ENCODE measurements around the gene HS1BP3.

HS1BP3 gene

GRCh38 chr2:20650393-20650876 lies 463 bp downstream of the HS1BP3 start:
- Histone ChIP-seq H3K27ac (peak overlapping the region; percentile 86 to 98 (median 95)), H3K4me3 (peak overlapping the region; percentile 65 to 95 (median 84))

DNA sequence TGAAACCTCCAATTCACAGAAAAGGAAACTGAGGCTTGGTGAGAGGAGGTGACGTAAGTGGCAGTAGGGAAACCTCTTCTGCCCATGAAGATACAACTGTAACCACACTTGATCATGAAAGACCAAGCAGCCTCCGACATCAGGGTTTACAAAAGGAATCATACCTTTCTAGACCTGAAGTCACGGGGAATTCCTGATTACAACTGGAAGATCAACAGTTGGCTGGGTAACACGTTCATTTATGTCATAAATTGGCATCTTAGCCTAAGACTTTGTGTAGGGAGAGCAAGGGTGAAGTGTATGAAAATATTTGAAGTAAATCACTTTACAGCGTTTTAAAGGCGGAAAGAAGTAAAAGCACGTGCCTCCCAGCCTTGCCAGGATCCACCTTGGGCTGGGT lies 922 bp downstream of the HS1BP3 start:
- Histone ChIP-seq H3K4me3 (peak overlapping the region; percentile 65 to 95 (median 84)), H3K27ac (peak overlapping the region in 16 of 21 experiments; percentile 86 to 98 (median 96))

DNA sequence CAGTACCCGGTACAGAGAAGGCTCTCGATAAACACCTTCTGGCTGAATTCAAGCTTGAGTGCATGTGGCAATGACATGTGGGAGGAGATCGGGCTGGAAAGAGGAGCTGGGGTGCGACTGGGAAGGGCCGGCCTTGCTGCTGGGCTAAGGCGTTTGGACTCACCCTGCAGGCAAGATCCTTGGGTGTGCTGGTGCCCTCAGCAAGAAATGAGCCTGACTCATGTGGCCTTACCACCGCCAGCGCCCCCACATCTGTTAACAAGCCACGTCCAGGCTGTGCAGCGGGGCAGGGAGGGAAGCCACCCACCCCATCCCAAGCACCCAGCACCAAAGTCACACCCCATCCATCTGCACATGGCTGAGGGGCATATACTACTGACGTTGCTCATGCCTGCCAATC lies 1.3 kb downstream of the HS1BP3 start:
- H3K4me3 ChIP-seq: no peak overlapping the region
- peak overlapping the region in 6 of 21 experiments; percentile 31 to 96 (median 95) for H3K27ac ChIP-seq

DNA sequence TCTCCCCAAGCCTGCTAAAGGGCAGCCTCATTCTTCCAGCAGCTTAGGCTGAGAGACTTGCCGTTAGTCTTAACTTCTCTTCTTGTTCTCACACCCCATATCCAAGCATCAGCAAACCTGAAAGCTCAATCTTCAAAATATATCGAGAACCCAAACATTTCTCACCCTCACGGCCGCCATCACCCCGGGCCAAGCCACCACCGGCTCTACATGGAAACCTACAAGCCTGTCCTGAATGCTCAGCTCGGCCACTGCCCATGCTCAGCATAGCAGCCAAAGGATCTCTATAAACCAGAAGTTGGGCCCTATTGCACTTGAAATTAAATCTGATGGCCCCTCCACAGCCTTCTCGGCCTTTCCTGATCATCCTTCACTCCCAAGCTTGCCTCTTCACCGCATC lies 2.1 kb downstream of the HS1BP3 start:
- H3K4me3 ChIP-seq: no peak overlapping the region
- H3K27ac ChIP-seq: no peak overlapping the region

GRCh38 chr2:20648206-20648605 lies 2.7 kb downstream of the HS1BP3 start:
- no peak overlapping the region for H3K4me3 ChIP-seq
- no peak overlapping the region for H3K27ac ChIP-seq

DNA sequence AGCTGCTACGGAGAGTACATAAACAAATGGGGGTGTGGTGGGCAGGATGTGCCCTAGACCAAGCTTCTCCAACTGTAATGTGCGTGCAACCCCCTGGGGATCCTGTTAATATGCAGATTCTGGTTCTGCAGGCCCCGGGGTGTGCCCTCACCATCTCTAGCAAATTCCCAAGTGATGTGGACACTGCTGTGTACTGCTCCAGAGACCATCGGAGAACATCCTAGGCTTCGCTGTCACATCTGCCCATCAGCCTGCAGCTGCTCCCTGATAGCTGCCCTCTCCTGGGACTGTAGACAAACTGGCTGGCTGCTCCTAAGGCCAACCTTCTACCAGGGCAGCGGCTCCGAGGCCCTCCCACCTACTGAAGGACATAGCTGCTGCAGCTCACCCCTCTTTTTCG lies 3.2 kb downstream of the HS1BP3 start:
- no peak overlapping the region for H3K27ac ChIP-seq
- H3K4me3 ChIP-seq: no peak overlapping the region

DNA sequence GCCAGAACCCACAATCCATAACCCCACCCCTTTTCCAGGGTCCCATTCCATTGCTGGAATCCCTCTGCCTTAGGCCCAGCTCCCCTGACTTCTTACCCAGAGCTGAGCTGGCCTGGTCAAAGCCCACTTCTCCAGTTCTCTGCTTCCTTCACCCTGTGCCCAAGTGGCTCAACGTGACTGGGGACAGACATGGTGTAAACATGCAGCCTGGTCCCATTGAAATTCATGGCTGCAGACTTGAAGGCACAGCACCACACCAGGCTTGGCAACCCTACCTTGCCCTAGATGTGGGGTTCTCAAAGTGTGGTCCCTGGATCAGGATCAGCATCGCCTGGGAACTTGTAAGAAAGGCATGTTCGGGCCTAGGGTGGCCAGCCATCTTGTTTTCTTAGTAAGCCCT lies 3.7 kb downstream of the HS1BP3 start:
- Histone ChIP-seq H3K4me3 (no peak overlapping the region), H3K27ac (no peak overlapping the region)

- no peak overlapping the region for H3K27ac ChIP-seq
- no peak overlapping the region for H3K4me3 ChIP-seq
Observed at GRCh38 chr2:20646446-20646845, 4.5 kb downstream of the HS1BP3 start.

DNA sequence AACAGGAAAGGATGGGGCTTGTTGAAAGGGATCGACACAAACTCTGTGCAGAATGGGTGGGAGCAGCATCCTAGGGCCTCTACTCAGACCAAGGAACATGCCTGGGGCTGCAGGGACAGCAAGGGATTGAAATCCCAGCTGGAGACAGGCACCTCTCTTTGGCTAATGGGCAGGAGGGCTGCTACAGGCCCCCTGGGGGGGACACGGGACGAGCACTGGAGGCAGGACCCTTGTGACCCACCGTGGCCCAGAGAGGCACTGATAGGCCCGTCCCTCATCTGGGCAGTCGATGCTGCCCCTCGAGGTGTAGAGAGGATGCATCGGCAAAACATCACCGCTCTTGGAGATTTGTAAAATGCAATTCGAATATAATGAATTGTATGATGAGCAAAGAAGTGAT lies 5.1 kb downstream of the HS1BP3 start:
- no peak overlapping the region for H3K4me3 ChIP-seq
- H3K27ac ChIP-seq: no peak overlapping the region

DNA sequence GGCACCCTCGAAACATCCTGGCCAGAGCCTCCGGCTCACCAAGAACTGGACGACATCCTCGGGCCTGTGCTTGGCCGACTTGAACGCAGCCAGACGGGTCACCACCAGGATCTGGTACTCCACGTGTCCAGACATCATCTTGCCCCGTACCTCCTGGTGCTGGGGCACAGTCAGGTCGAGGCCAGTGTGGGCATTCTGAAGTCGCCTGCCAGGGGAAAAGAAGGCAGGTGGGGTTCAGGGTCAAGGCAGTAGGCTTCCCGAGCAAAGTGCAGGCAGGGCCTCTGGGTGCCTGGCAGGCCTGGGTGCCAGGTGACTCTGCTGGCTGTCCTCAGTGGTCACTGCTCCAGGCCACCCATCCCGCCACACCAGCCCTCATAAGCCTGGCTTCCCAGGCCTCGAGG lies 5.6 kb downstream of the HS1BP3 start:
- Histone ChIP-seq H3K27ac (no peak overlapping the region), H3K4me3 (no peak overlapping the region)

GRCh38 chr2:20643826-20644225 lies 7.1 kb downstream of the HS1BP3 start:
- Histone ChIP-seq H3K4me3 (no peak overlapping the region), H3K27ac (no peak overlapping the region)

DNA sequence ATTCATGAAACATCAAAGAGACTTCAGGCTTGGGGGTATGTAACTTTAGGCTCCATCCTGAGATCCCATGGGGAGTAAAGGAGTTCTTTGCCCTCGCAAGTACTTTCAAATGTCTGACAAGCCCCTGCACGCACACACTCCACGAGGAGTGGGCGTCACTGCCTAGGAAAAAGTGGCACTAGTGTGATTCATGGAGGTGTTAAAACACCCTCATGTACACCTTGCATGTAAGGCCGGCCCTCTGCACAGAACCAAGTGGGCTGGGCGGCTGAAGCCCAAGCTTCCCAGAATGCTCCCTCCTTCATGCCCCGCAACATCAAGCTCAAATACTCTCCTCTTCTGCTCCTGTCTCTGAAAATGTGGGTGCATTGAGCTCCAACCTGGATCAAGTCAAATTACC lies 7.8 kb downstream of the HS1BP3 start:
- Histone ChIP-seq H3K4me3 (no peak overlapping the region), H3K27ac (no peak overlapping the region)

DNA sequence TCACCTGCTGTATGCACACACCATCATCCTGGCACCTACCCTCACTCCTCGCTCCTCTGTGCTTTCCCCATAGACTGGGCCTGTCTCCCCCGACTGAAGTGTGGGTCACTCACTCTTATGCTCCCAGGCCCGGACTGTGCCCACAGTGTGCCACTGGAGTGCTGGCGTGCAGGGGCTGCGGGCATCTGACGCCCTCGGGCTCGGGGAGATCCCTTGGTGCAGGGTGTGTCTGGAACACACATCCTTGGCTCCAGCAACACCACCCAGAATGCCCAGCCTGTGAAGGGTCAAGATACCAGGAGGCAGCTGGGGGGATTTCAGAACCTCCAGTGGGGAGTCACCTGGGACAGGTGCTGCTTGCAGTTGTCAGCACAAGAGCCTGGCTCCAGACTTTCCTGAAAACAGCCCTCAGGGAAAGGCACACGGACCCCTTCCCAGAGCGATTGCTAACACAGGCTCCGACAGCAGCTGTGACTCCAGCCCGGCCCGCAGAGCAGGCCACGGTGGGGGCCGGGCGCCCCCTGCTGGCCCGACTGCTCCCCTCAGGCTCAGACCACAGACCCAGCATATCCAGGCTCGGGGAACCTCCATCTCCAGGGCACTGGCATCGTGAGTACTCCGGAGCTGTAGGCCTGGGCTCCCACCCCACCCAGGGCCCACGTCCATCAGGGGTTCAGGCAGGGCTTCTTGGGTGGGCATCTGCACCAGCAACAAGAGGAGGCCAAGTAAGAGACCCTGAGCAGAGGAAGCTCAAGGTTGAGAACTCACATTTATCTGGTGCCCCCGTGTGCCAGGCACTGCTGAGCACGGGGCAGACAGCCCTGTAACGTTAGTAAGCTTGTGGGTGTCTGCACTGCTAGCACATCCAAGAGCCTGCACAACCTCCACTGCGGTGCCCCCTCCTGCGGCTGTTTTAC lies 8.6 kb downstream of the HS1BP3 start:
- H3K4me3 ChIP-seq: no peak overlapping the region
- H3K27ac ChIP-seq: peak overlapping the region in 2 of 21 experiments; percentile 21 to 60

DNA sequence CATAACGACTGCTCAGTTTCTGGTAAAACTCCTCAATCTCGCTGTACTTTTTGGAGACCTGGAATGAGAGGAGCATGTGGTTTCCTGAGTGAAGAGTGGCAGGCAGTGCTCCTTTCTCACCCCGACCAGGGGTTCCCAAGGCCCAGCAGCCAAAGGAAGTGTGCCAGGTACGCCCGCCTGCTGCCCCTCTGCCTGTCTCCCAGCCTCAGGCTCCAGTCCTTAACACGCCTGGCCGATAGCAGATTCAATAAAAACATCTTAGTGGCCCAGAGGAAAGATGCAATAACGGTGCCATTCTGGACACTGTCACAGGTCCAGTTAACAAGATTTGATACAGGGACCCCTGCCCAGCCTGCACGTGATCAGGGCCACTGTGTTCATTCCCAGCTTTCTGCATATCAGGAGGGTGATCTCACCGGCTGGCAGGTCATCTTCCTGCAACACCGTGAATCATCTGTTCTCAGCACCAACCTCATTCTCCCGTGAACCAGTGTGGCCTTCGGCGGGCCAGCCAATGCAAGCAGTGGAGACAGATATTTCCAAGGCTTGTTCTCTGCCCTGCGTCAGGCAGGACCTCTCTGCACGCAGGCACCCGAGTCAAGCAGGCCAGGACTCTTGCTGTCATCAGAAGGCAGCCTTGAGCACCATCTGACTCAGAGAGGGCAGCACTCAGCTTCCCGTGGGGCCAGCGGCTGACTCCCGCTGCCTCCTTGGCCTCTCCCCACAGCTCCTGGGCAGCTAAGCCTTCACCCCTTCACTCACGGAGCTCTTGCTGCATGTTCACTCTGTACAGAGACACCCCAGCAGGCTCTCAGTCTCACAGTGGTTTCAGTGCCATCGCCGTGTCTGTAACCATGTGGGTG lies 9.5 kb downstream of the HS1BP3 start:
- Histone ChIP-seq H3K27ac (peak overlapping the region in 2 of 21 experiments; percentile 12 to 38), H3K4me3 (no peak overlapping the region)

DNA sequence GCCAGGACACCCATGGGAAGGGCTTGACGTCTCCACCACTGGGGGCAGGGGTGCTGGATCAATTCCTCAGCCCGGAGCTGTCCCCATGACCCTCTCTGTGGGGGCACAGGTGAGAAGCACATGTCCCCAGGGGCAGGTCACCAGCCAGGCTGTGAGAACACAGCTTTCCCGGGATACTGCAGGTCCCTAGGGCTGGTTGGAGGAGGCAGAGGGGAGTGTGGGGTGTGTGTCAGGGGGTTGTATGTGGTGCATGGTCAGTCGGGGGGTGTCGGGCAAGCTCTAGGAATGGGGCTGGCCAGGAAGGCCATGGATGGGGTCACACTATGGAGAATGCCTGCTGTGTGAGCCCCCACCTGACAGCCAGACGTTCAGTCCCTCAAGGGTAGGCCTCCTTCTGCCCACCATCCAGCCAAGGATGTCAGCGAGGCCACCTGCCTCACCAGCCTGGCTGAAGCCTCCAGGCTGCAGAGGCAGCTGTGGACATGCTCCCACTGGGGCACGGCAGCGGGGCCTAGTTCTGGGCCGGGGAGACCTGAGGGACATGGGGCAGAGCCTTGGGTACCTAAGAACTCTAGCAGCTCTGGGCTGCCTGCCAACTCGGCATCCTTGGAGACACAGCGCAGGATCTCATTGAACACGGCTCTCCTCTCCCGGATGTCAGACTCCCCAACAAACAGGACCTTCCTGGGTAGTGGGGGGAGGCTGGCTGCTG lies 10.3 kb downstream of the HS1BP3 start:
- H3K27ac ChIP-seq: peak overlapping the region in 2 of 21 experiments; percentile 10 to 12
- H3K4me3 ChIP-seq: no peak overlapping the region

GRCh38 chr2:20638646-20639430 lies 12.1 kb downstream of the HS1BP3 start:
- no peak overlapping the region for H3K4me3 ChIP-seq
- H3K27ac ChIP-seq: no peak overlapping the region

- no peak overlapping the region for H3K4me3 ChIP-seq
- H3K27ac ChIP-seq: peak overlapping the region in 1 of 21 experiments; percentile 11
Observed at GRCh38 chr2:20638014-20638413, 12.9 kb downstream of the HS1BP3 start.

DNA sequence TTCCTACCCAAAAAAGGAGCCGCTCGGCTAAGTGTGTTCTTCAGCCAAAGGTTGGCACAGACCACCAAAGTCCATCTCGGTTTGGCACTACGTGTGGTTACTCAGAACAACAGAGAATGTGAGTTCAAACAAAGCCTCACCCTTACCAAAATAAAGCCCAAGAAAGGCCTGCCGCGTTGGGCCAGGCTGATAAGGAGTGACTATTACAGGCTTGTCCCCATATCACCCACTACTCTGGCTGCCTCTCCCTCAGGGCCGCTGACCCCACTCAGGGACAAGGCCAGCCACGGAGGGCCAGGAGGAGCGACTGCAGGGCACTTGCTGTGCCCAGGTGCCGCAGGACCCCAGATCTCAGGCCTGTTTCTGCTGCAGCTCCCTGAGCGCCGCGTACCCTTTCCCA lies 13.8 kb downstream of the HS1BP3 start:
- H3K27ac ChIP-seq: peak overlapping the region in 2 of 21 experiments; percentile 10 to 11
- no peak overlapping the region for H3K4me3 ChIP-seq
